Measurements from ENCODE around the gene RIMS3.
"Not testable (repeated sequence)": the region's sequence is repeated elsewhere in the genome, so short reads cannot be mapped to it uniquely, and the experiment has no call there.

DNA sequence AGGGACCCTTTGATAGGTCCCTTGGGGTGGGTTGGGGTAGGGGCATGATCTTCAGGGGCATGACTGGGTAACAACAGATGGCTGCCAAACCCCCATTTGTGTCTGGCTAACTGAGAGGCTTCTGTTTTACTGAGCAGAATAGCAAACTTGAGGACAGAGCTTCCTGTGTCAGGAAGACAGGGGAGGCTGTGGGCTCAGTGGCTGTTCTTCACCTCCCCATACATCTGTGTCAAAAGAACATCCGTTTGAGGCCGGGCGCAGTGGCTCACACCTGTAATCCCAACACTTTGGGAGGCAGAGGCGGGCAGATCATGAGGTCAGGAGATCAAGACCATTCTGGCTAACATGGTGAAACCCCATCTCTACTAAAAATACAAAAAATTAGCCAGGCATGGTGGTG lies 35.9 kb downstream of the RIMS3 start:
- TF ChIP-seq, protein P1, sequence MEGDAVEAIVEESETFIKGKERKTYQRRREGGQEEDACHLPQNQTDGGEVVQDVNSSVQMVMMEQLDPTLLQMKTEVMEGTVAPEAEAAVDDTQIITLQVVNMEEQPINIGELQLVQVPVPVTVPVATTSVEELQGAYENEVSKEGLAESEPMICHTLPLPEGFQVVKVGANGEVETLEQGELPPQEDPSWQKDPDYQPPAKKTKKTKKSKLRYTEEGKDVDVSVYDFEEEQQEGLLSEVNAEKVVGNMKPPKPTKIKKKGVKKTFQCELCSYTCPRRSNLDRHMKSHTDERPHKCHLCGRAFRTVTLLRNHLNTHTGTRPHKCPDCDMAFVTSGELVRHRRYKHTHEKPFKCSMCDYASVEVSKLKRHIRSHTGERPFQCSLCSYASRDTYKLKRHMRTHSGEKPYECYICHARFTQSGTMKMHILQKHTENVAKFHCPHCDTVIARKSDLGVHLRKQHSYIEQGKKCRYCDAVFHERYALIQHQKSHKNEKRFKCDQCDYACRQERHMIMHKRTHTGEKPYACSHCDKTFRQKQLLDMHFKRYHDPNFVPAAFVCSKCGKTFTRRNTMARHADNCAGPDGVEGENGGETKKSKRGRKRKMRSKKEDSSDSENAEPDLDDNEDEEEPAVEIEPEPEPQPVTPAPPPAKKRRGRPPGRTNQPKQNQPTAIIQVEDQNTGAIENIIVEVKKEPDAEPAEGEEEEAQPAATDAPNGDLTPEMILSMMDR (IDR thresholded peaks at IDR 0.05; ENCODE audit: insufficient read depth, low read depth, low read length), result not testable (repeated sequence)
- not testable (repeated sequence) for TF ChIP-seq EZH2 (IDR thresholded peaks at IDR 0.05; ENCODE audit: insufficient read depth, low read length)
